Measurements from ENCODE around the gene LIPJ. TPM values are rescaled to one million over a fixed set of nuclear protein-coding genes. Genes with fewer than 3 reads are reported as not detected.

LIPJ gene
- total and polyA plus RNA-seq, 8 donors: 0.07 to 0.41 (median 0.23) TPM; not detected in 2

DNA sequence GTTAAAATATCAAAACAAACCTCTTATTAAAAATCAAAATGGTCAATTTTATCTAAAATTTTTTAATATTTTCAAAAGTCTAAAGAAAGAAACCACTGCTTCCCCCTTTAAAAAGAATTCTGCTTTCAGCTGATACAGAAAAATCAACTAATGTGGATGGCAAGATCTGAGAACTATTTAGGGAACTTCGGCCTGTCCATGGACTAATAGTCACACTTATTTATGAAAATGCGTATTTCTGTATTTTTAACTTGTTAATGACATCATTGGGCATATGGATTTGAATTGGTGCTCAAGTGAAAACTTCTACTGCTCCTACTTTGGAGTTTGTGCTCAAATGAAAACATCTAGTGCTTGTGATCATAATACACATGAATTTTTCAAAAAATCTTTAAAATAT is 35.3 kb upstream of the LIPJ start:
- H3K27ac ChIP-seq: no peak overlapping the region
- TF ChIP-seq, protein P1, sequence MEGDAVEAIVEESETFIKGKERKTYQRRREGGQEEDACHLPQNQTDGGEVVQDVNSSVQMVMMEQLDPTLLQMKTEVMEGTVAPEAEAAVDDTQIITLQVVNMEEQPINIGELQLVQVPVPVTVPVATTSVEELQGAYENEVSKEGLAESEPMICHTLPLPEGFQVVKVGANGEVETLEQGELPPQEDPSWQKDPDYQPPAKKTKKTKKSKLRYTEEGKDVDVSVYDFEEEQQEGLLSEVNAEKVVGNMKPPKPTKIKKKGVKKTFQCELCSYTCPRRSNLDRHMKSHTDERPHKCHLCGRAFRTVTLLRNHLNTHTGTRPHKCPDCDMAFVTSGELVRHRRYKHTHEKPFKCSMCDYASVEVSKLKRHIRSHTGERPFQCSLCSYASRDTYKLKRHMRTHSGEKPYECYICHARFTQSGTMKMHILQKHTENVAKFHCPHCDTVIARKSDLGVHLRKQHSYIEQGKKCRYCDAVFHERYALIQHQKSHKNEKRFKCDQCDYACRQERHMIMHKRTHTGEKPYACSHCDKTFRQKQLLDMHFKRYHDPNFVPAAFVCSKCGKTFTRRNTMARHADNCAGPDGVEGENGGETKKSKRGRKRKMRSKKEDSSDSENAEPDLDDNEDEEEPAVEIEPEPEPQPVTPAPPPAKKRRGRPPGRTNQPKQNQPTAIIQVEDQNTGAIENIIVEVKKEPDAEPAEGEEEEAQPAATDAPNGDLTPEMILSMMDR (IDR thresholded peaks at IDR 0.05): no peak
- no peak for DNase-seq
- H3K4me1 ChIP-seq: no peaks in the 10 kb centered on the region
- no peak overlapping the region for H3K4me3 ChIP-seq
- no peak for ATAC-seq
- intact Hi-C loops (cut with DNase I): loop anchor here in 1 of 2 donors (10.0 kb wide), 1 partner anchor 686 kb away; the partner anchor contains the start of genes KLLN and PTEN
- no peaks in the 10 kb centered on the region for H3K36me3 ChIP-seq
- no peaks in the 10 kb centered on the region for H3K9me3 ChIP-seq
- H3K27me3 ChIP-seq: no peaks in the 10 kb centered on the region

DNA sequence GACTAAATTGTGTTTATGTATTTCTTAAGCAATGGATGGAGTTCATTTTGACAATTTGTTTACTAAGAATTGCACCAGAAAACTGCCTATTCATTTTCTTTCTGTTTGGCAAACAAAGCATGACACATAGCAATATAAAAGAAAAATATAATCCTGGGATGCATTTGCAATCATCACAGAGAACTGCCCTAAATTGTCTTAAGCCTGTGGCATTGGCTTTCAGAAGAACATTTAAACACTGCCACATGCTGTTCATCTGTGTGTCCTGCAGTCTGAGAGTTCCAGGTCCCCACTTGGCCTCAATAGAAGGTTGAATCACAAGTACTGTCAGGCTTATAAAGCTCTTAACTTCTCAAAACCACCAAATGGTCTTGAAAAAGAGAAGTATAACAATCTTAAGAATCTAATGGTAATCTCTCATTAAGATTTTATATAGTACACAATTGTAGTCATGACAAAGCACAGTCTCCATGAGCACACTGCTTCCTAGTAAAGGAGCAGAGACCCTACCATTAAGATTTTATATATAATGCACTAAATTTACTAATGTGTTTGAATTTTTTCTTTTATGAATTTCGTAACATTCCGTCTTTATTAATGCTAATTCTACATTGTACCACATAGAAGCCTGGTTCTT is 33.3 kb upstream of the LIPJ start:
- DNase-seq (peak in 2 of 4 donors; percentile 37 to 76), ATAC-seq (peak; percentile 99)
- TF ChIP-seq, protein P1 (IDR thresholded peaks at IDR 0.05): peak; percentile 72 to 74
- no peaks in the 10 kb centered on the region for H3K4me1 ChIP-seq
- intact Hi-C loops (cut with DNase I): loop anchor here in 1 of 2 donors (10.0 kb wide), 1 partner anchor 688 kb away; the partner anchor contains the start of genes KLLN and PTEN
- no peaks in the 10 kb centered on the region for H3K36me3 ChIP-seq
- H3K27me3 ChIP-seq: no peaks in the 10 kb centered on the region
- H3K4me3 ChIP-seq: no peak overlapping the region
- no peaks in the 10 kb centered on the region for H3K9me3 ChIP-seq
- no peak overlapping the region for H3K27ac ChIP-seq

DNA sequence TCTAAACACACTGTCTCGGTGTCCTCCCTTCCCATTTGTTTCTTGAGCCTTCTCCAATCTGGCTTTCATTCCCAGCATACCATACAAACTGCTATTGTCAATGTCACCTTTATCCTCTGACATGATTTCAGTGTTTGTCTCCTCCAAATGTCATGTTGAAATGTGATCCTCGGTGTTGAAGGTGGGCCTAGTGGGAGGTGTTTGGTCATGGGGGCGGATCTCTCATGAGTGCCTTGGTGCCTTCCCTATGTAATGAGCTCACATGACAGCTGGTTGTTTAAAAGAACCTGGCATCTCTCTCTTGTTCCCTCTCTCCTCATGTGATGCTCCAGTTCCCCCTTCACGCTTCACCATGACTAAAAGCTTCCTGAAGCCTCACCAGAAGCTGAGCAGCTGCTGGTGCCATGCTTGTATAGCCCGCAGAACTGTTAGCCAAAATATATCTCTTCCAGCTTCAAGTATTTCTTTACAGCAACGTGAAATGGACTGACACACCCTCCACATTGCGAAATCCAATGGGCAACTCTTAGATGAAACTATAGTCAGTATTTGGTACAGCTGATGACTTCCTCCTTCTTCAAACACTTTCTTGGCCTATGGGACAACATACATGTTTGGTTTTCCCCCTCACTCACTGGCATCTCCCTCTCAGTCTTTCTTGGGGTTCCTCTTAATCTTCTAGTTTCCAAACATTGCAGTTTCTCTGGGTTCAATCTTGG is 31.2 kb upstream of the LIPJ start:
- no peak for ATAC-seq
- Histone ChIP-seq H3K27me3 (no peaks in the 10 kb centered on the region), H3K27ac (no peak overlapping the region), H3K4me3 (no peak overlapping the region), H3K4me1 (no peaks in the 10 kb centered on the region), H3K36me3 (no peaks in the 10 kb centered on the region), H3K9me3 (no peaks in the 10 kb centered on the region)
- TF ChIP-seq, protein P1 (IDR thresholded peaks at IDR 0.05): no peak
- intact Hi-C loops (cut with DNase I): loop anchor here in 1 of 2 donors (10.0 kb wide), 1 partner anchor 691 kb away; the partner anchor contains the start of genes KLLN and PTEN
- DNase-seq: no peak

DNA sequence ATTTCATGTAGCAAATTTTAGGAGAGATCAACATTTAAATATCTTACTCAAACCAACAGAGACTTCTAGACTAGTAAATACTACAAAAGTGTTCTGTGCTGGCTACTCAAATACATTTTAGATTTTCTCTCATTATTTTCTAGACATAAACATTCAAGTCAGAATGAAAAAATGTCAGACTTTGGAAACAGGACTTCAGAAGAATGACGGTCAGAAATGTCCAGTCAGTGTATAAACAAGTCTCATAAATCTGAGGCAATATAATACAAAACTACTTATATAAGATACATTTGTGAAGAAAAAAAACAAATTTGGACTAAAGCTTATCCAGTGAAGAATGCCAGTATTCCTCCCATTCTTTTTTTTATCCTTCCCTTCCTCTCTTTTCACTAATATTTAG is 29.3 kb upstream of the LIPJ start:
- H3K27me3 ChIP-seq: no peaks in the 10 kb centered on the region
- H3K27ac ChIP-seq: no peak overlapping the region
- no peaks in the 10 kb centered on the region for H3K36me3 ChIP-seq
- intact Hi-C loops (cut with DNase I): loop anchor here in 1 of 2 donors (10.0 kb wide), 1 partner anchor 692 kb away; the partner anchor contains the start of genes KLLN and PTEN
- H3K4me3 ChIP-seq: no peak overlapping the region
- no peaks in the 10 kb centered on the region for H3K4me1 ChIP-seq
- TF ChIP-seq, protein P1 (IDR thresholded peaks at IDR 0.05): no peak
- DNase-seq (no peak), ATAC-seq (no peak)
- no peaks in the 10 kb centered on the region for H3K9me3 ChIP-seq

DNA sequence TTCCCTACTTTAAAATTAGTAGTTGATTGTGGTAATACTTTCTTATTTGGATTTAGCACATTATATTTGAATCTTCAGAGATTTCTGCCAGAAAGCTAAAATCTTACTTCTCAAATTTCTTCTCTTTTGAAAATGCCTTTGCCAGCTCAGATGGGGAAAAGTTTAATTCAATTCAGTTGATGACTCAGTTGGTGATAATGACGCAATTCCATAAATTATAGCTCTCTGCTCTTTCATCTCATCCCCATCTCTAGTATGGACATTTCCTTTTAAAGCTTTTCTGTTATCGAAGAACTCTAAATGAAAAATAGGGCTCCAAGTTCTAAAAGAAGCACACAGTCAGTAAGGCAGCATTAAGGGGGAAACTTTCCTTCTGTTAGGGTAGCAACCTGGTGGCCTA is 28.9 kb upstream of the LIPJ start:
- intact Hi-C loops (cut with DNase I): loop anchor here in 1 of 2 donors (10.0 kb wide), 1 partner anchor 693 kb away; the partner anchor contains the start of genes KLLN and PTEN
- no peak for DNase-seq
- Histone ChIP-seq H3K4me3 (no peak overlapping the region), H3K27me3 (no peaks in the 10 kb centered on the region), H3K27ac (no peak overlapping the region), H3K4me1 (no peaks in the 10 kb centered on the region), H3K36me3 (no peaks in the 10 kb centered on the region), H3K9me3 (no peaks in the 10 kb centered on the region)
- no peak for ATAC-seq
- TF ChIP-seq, protein P1 (IDR thresholded peaks at IDR 0.05): no peak

All from left lung (tissue), 10 donors.